Measurements from ENCODE around the gene TGM5.

TGM5 gene

GRCh38 chr15:43253431-43254403, 13.0 kb downstream of the TGM5 start:
- DNase-seq (ENCODE audit: insufficient read length, low spot score): no peak
- TF ChIP-seq, protein P1, sequence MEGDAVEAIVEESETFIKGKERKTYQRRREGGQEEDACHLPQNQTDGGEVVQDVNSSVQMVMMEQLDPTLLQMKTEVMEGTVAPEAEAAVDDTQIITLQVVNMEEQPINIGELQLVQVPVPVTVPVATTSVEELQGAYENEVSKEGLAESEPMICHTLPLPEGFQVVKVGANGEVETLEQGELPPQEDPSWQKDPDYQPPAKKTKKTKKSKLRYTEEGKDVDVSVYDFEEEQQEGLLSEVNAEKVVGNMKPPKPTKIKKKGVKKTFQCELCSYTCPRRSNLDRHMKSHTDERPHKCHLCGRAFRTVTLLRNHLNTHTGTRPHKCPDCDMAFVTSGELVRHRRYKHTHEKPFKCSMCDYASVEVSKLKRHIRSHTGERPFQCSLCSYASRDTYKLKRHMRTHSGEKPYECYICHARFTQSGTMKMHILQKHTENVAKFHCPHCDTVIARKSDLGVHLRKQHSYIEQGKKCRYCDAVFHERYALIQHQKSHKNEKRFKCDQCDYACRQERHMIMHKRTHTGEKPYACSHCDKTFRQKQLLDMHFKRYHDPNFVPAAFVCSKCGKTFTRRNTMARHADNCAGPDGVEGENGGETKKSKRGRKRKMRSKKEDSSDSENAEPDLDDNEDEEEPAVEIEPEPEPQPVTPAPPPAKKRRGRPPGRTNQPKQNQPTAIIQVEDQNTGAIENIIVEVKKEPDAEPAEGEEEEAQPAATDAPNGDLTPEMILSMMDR (IDR thresholded peaks at IDR 0.05; ENCODE audit: insufficient read depth, missing control alignments): no peak
- FAIRE-seq: no peak

GRCh38 chr15:43251871-43252250, 14.9 kb downstream of the TGM5 start:
- FAIRE-seq (no peak), DNase-seq (ENCODE audit: insufficient read length, low spot score) (no peak)
- TF ChIP-seq, protein P1 (IDR thresholded peaks at IDR 0.05; ENCODE audit: insufficient read depth, missing control alignments): no peak

DNA sequence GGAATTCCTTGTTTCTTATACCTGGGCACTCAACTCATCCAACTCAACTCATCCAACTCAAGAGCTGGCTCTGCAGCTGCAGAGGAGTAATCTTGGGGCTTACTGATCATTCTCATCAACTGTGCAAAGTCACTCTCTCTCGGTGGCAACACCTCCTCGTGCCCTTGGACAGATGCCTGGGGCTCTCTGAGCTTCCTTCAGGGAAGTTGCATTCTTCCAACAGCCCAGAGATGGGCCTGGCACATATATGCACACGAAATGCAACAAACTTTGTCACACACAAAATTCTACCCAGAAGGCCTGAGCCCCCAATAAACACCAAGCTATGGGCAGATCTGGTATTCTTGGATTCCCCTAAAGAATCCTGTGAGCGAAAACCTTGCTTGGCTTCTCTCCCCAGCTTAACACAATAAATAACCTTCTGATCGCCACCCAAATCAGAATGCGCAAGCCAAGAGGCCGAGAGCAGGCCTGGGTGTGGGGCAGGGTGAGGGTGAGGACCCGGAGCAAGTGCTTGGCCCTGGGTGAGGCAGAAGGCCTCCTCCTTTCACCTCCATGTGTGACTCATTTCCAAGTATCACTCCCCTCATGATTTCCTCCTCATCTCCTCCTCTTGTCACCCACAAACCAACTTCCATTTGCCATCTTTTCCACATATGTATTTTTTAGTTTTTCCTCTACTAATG, 15.4 kb downstream of the TGM5 start:
- no peak for FAIRE-seq
- DNase-seq (ENCODE audit: insufficient read length, low spot score): no peak
- TF ChIP-seq, protein P1 (IDR thresholded peaks at IDR 0.05; ENCODE audit: insufficient read depth, missing control alignments): no peak

- DNase-seq (ENCODE audit: insufficient read length, low spot score): no peak
- TF ChIP-seq, protein P1 (IDR thresholded peaks at IDR 0.05; ENCODE audit: insufficient read depth, missing control alignments): no peak
- no peak for FAIRE-seq
Observed at GRCh38 chr15:43250785-43251184, 15.9 kb downstream of the TGM5 start.

GRCh38 chr15:43249699-43250203, 17.0 kb downstream of the TGM5 start:
- DNase-seq (ENCODE audit: insufficient read length, low spot score) (no peak), FAIRE-seq (no peak)
- TF ChIP-seq, protein P1 (IDR thresholded peaks at IDR 0.05; ENCODE audit: insufficient read depth, missing control alignments): no peak

DNA sequence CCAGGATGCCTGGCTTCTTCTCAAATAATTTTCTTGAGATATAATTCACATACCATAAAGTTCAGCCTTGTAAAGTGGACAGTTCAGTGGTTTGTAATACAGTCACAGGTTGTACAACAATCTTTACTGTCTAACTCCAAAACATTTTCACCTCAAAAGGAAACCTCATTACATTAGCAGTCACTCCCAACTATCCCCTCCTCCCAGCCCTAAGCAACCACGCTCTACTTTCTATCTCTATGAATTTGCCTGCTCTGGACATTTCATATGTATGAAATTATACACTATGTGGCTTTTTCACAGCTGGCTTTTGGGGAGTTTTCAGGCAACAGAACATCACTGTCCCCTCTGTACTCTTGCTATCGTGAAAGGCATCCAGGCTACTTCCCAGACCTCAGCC, 17.5 kb downstream of the TGM5 start:
- TF ChIP-seq, protein P1 (IDR thresholded peaks at IDR 0.05; ENCODE audit: insufficient read depth, missing control alignments): no peak
- no peak for DNase-seq (ENCODE audit: insufficient read length, low spot score)

More for the DNA sequence above, 17.5 kb downstream of the TGM5 start:
- FAIRE-seq: no peak
